T-helper 17 cell (primary cell): Measurements from ENCODE around the gene DNAH10. TPM values are rescaled to one million over a fixed set of nuclear protein-coding genes. Genes with fewer than 3 reads are reported as not detected.

ENCODE experiments used
- ATAC-seq: fragments of 150-1000 bp; cut with Tn5 transposase; 2 replicates; pipeline ENCODE4 v1.10.0; 2021; ENCODE audit warnings: mild to moderate bottlenecking, moderate library complexity
- DNase-seq, 3 donors: peaks; one replicate each; pipeline versions ENCODE4 v3.0.0 to v3.0.0-alpha.2; 2020 to 2021
- H3K9me3 ChIP-seq: one replicate; pipeline ENCODE4 v1.7.0; 2013; ENCODE audit warnings: low read length, mild to moderate bottlenecking; ENCODE audit not compliant: control insufficient read depth, poor library complexity, severe bottlenecking
- H3K27ac Mint-ChIP-seq: one replicate; pipeline ENCODE4 v1.8.0; 2022; ENCODE audit warnings: mild to moderate bottlenecking, moderate library complexity, mixed read lengths
- H3K27me3 Mint-ChIP-seq: one replicate; pipeline ENCODE4 v1.8.0; 2022; ENCODE audit warnings: mixed read lengths
- H3K36me3 Mint-ChIP-seq: one replicate; pipeline ENCODE4 v1.8.0; 2022; ENCODE audit warnings: low read depth, mixed read lengths
- H3K4me1 Mint-ChIP-seq: one replicate; pipeline ENCODE4 v1.8.0; 2022; ENCODE audit warnings: mild to moderate bottlenecking, mixed read lengths
- H3K4me3 Mint-ChIP-seq: one replicate; pipeline ENCODE4 v1.8.0; 2022; ENCODE audit warnings: mild to moderate bottlenecking, moderate library complexity, mixed read lengths
- total RNA-seq, 4 donors: library from RNA in 2 of 4; stranded (reverse) in 2 of 4; gene quantifications; one replicate each; pipeline ENCODE4 v1.2.3 and lab custom pipeline; 2022 to 2026

Gene DNAH10
- total RNA-seq, 2 donors from 2014 or later, result 0.08 to 0.25 TPM

DNA sequence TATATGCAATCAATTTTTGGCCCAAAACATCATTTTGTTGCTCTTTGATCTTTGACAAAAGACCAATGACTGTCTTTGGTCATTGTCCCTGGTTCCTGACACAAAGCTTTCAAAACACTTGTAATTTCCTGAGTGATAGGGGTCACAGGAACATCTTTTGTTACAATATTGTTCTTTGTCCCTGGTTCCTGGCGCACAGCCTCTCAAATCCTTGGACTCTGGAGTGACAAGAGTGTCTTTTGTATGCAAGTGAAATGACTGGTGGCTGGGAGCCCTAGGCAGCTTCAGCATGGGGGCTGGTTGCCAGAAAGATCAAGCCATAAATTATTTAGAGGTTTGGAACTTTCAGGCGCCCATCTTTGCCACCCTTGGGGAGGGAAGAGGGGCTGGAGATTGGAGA lies 53.9 kb downstream of the DNAH10 start:
- Mint-ChIP-seq H3K27me3 (peaks cover 21% of the 10 kb centered on the region), H3K4me3 (no peak overlapping the region), H3K4me1 (peaks cover 5% of the 10 kb centered on the region), H3K27ac (no peak overlapping the region), H3K36me3 (peaks cover 2% of the 10 kb centered on the region)
- H3K9me3 ChIP-seq, result no peaks in the 10 kb centered on the region
- ATAC-seq, result no peak
- no peak for DNase-seq

DNA sequence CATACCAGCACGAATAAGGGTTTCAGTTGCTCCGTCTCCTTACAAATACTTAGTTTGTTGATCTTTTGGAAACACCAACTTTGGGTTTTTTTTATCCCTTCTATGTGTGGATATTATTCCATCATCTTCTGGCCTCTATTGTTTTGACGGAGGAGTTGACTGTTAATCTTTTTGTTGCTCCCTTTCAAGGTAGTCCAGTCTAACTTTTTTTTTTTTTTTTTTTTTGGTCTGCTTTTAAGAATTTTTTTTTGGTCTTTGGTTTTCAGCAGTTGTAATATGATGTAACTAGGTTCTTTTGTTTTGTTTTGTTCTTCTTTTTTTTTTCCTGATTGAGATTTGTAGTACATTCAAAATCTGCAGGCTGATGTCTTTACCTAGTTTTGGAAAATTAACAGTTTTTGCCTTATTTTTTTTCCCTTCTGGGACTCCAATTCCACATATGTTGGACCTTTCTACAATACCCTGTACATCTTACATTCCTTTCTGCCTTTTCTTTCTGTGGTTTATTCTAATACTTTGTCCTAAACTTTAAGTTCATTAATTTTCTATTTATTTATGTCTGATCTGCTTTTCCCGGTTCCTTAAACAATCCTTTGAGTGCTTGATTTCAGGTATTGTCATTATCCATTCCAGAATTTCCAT lies 54.9 kb downstream of the DNAH10 start:
- H3K36me3 Mint-ChIP-seq, result peaks cover 2% of the 10 kb centered on the region
- no peak overlapping the region for H3K4me3 Mint-ChIP-seq
- H3K4me1 Mint-ChIP-seq, result peaks cover 5% of the 10 kb centered on the region
- no peak overlapping the region for H3K27ac Mint-ChIP-seq
- H3K27me3 Mint-ChIP-seq, result peaks cover 20% of the 10 kb centered on the region
- DNase-seq (no peak), ATAC-seq (no peak)
- H3K9me3 ChIP-seq, result no peaks in the 10 kb centered on the region

DNA sequence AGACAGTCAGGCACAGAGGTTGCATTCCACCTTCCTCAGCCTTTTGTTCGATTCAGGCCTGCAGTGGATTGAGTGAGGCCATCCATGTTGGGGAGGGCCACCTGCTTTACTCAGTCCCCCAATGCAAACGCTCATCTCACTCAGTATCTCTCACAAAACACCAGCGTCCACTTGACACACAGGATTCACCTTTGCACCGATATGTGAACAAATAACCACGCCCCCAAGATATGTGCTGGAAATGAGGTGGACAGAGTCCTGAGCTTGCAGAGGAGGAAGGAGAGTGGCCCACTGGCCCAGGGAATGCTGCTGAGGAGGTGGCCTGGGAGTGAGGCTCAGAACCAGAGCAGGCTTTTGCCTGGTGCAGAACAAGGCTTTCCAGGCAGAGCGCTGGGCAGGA lies 60.7 kb downstream of the DNAH10 start:
- DNase-seq (no peak), ATAC-seq (no peak)
- Mint-ChIP-seq H3K27me3 (peaks cover 41% of the 10 kb centered on the region), H3K4me1 (peaks cover 7% of the 10 kb centered on the region), H3K36me3 (no peaks in the 10 kb centered on the region), H3K27ac (no peak overlapping the region), H3K4me3 (no peak overlapping the region)
- H3K9me3 ChIP-seq, result no peaks in the 10 kb centered on the region

DNA sequence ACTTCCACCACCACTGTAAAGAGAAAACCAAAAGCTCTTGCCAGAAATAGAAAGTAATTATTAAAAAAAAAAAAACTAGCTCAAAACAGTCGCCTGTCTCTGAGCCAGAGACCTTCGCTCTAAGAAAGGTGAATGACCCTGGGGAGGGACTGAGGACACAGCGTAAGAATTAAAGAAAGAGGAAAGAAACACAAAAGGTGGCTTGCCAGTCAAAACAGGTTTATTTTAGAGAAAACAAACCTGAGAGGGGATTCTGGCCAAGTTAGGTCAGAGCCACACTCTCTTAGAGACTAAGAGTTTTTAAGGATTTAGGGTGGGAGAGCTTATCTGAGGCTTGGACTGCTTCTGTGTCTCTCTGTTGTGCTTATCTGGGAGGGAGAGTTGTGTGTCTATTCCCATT lies 66.0 kb downstream of the DNAH10 start:
- Mint-ChIP-seq H3K27me3 (peaks cover 37% of the 10 kb centered on the region), H3K4me3 (no peak overlapping the region), H3K27ac (no peak overlapping the region), H3K4me1 (peaks cover 2% of the 10 kb centered on the region), H3K36me3 (no peaks in the 10 kb centered on the region)
- no peaks in the 10 kb centered on the region for H3K9me3 ChIP-seq
- DNase-seq (no peak), ATAC-seq (no peak)

DNA sequence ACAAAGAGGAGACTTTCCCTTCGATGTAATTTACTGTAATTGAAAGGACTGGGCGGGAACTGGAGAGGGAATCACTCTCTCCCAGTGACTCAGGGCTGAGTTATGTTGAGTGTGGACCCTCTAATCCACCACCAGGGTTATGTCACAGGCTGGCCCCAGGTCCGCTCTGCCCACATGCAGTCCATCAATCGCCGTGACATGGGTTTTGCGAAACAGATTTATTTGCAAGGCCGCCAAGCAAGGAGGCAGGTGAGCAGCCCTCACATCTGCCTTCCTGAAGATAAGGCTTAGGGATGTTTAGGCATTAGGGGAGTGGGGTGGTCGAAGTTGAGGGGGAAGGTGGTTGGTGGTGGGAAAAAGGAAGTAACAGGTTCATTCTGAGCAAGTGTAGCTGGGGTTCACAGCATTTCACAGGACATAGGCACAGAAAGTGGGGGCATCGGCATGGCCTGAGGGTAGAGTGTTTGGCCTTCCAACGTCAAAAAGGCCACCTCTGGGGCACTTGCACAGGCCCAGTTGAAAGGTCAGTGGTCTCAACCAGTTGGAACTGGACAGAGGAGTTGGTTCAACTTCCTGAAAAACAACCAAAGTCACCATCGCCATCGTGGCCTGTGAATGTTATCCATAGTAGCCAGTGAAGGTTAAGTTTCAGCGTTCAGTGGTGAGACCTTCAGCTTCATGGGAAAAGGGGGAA lies 66.9 kb downstream of the DNAH10 start:
- H3K9me3 ChIP-seq, result no peaks in the 10 kb centered on the region
- H3K27ac Mint-ChIP-seq, result no peak overlapping the region
- H3K4me1 Mint-ChIP-seq, result peaks cover 2% of the 10 kb centered on the region
- H3K4me3 Mint-ChIP-seq, result no peak overlapping the region
- DNase-seq (no peak), ATAC-seq (no peak)
- H3K36me3 Mint-ChIP-seq, result no peaks in the 10 kb centered on the region
- H3K27me3 Mint-ChIP-seq, result peaks cover 31% of the 10 kb centered on the region

DNA sequence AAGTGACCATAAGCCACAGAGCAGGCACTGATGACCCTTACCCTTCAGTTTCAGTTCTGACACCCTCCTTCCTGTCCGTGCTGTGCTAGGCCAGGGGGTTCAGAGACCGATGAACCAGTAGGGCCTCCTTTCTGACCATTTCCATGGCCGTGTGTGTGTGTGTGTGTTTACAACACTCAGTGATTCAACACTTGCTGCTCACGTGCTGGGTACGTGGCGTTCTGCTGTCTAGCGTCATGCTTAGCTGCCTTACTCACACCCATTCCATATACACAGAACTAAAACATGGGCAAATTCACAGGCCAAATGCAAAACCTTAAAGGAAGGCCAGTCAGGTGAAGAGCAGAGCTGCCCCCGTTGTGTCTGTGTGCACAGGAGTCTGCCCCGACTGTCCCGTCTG lies 67.5 kb downstream of the DNAH10 start:
- H3K9me3 ChIP-seq, result no peaks in the 10 kb centered on the region
- DNase-seq (no peak), ATAC-seq (no peak)
- Mint-ChIP-seq H3K27me3 (peaks cover 26% of the 10 kb centered on the region), H3K27ac (no peak overlapping the region), H3K4me3 (no peak overlapping the region), H3K4me1 (peaks cover 2% of the 10 kb centered on the region), H3K36me3 (no peaks in the 10 kb centered on the region)

DNA sequence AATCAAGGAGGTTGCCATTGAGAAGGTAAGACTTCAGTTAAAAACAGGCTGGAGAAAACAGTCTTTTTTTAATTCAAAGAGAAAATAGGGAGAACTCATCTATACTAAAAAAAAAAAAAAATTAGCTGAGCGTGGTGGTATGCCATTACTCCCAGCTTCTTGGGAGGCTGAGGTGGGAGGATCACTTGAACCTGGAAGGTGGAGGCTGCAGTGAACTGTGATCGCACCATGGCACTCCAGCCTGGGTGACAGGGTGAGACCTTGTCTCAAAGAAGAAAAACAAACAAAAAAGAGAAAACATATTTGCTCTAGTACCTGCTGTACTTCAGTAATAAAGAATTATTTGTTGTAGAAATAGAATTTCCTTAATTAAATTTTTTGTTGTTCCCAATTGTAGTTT lies 68.6 kb downstream of the DNAH10 start:
- Mint-ChIP-seq H3K27ac (no peak overlapping the region), H3K4me1 (no peaks in the 10 kb centered on the region), H3K27me3 (peaks cover 17% of the 10 kb centered on the region), H3K4me3 (no peak overlapping the region), H3K36me3 (no peaks in the 10 kb centered on the region)
- H3K9me3 ChIP-seq, result no peaks in the 10 kb centered on the region
- DNase-seq (no peak), ATAC-seq (no peak)

DNA sequence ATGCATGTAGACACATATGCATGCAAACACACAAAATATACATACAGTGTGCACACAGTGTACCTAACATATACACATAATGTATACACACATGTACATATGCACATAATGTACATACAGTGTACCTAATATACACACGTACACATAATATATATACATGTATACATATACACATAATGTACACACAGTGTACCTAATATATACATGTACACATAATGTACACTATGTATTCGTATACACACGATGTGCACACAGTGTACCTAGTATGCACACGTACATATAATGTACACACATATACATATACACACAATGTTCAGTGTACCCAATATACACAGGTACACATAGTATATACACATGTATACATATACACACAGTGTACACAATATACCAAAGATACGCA lies 70.0 kb downstream of the DNAH10 start:
- Mint-ChIP-seq H3K27me3 (peaks cover 17% of the 10 kb centered on the region), H3K4me1 (no peaks in the 10 kb centered on the region), H3K4me3 (no peak overlapping the region), H3K36me3 (no peaks in the 10 kb centered on the region), H3K27ac (no peak overlapping the region)
- no peak for DNase-seq
- no peak for ATAC-seq
- no peaks in the 10 kb centered on the region for H3K9me3 ChIP-seq

DNA sequence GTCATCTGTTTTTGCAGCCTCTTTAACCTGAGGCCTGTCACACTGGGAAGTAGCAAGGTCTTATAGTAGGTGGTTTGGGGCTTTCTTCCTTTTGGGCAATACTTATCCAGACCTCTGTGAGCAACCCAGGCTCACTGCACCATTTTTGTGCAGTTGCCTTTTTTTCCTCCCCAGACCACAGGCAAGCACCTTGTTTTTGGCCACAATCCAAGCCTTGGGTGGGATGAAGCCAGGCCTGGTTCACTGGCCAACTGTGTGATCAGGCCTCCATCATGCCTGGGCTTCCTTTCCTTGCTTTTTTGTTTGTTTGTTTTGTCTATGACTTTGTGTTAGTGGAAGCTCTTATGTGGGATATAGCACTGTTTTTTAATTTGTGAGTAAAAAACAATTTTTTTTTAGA lies 71.7 kb downstream of the DNAH10 start:
- H3K4me3 Mint-ChIP-seq, result no peak overlapping the region
- no peak for DNase-seq
- H3K27ac Mint-ChIP-seq, result no peak overlapping the region
- H3K36me3 Mint-ChIP-seq, result no peaks in the 10 kb centered on the region
- H3K9me3 ChIP-seq, result no peaks in the 10 kb centered on the region
- no peaks in the 10 kb centered on the region for H3K4me1 Mint-ChIP-seq
- no peak for ATAC-seq
- H3K27me3 Mint-ChIP-seq, result peaks cover 8% of the 10 kb centered on the region

DNA sequence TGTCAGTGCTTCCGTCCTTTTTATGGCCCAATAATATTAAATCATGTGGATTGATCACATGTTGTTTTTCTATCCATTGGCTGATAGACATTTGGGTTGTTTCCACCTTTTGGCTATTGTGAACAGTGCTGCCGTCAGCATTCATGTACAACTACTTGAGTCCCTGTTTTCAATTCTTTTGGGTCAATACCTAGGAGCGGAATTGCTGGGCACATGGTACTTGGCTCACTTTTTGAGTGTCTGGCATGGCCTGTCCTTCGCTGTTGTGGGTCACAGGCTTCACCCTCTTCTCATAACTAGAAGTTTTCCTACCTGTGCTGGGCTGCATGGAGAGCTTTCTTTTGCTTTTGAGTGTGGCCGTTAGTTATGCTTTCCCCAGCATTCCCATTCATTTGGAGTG lies 72.7 kb downstream of the DNAH10 start:
- Mint-ChIP-seq H3K4me1 (no peaks in the 10 kb centered on the region), H3K27ac (no peak overlapping the region), H3K36me3 (no peaks in the 10 kb centered on the region), H3K4me3 (no peak overlapping the region), H3K27me3 (peaks cover 5% of the 10 kb centered on the region)
- DNase-seq, result no peak
- H3K9me3 ChIP-seq, result no peaks in the 10 kb centered on the region
- ATAC-seq, result no peak

DNA sequence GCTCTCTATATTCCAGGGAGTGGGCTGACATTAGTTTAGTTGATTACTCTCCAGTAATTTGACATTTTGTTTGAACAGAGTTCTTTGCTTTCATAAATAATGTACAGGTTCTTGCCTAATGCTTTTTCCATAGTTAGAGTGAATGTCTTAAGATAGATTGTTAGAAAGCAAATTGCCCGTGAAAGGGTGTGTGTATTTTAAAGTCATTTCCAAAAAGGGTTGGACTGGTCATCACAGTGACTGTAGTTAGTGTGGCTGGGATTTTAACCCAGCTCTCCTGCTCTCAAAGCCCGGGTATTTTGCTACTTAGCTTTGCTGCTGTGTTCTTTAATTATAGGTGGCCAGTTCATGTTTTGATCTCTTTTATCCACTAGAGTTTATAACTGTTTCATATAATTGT lies 74.2 kb downstream of the DNAH10 start:
- peaks cover 15% of the 10 kb centered on the region for H3K27me3 Mint-ChIP-seq
- no peak for DNase-seq
- peaks cover 2% of the 10 kb centered on the region for H3K4me1 Mint-ChIP-seq
- no peak overlapping the region for H3K27ac Mint-ChIP-seq
- H3K36me3 Mint-ChIP-seq, result no peaks in the 10 kb centered on the region
- no peaks in the 10 kb centered on the region for H3K9me3 ChIP-seq
- ATAC-seq, result no peak
- no peak overlapping the region for H3K4me3 Mint-ChIP-seq

DNA sequence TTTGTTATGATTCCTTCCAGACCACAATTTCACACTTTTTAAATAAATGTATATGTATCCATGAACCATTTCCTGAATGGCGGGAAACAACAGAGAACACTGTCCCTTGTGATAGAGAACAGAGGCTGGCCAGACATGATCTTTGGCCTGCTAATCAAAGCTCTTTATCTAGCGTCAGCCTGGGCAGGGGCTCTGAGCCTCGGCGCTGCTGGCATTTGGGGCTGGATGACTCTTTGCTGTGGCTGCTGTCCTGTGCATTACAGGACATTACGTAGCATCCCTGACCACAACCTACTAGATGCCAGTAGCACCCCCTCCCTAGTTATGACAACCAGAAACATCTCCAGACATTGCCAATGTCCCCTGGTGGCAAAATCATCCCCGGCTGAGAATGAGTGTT lies 77.7 kb downstream of the DNAH10 start:
- peaks cover 22% of the 10 kb centered on the region for H3K27me3 Mint-ChIP-seq
- peaks cover 3% of the 10 kb centered on the region for H3K4me1 Mint-ChIP-seq
- H3K36me3 Mint-ChIP-seq, result no peaks in the 10 kb centered on the region
- ATAC-seq, result no peak
- peak overlapping the region; percentile 62 for H3K27ac Mint-ChIP-seq
- H3K9me3 ChIP-seq, result no peaks in the 10 kb centered on the region
- no peak overlapping the region for H3K4me3 Mint-ChIP-seq
- DNase-seq, result no peak

DNA sequence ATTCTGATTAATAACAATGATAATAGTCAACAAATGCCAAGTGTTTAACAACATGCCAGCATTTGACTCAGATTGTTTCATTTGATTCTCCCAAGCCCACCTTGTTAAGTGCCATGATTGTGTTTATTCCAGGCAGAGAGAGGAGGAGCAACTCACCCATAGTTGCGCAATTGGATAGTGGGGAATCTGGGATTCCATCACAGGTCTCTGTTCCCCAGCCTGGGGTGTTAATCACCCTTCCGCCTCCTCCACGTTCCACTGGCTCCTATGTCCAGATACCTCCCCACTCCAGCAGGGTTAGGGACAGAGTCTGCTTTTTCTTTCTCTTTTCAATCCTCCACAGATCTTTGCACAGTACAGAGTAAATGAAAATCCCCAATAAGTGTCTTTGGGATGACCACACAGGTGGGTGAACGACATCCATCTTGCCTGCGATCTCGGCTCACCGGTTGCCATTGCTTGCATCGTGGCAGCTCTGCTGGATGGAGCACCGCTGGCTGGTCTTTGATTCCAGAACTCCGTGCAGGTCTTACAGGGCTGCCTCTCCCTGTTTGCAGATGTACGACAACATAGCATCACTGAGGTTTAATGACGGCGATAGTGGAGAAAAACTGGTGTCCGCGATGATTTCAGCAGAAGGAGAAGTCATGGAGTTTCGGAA lies 78.8 kb downstream of the DNAH10 start:
- no peaks in the 10 kb centered on the region for H3K9me3 ChIP-seq
- H3K27me3 Mint-ChIP-seq, result peaks cover 22% of the 10 kb centered on the region
- H3K36me3 Mint-ChIP-seq, result no peaks in the 10 kb centered on the region
- no peak overlapping the region for H3K27ac Mint-ChIP-seq
- H3K4me1 Mint-ChIP-seq, result peaks cover 3% of the 10 kb centered on the region
- no peak overlapping the region for H3K4me3 Mint-ChIP-seq
- DNase-seq (no peak), ATAC-seq (no peak)
